Smooth muscle cell (in vitro differentiated cells): ENCODE measurements around the gene CHD1L. TPM values are rescaled to one million over a fixed set of nuclear protein-coding genes. Genes with fewer than 3 reads are reported as not detected.
"Not testable (repeated sequence)": the region's sequence is repeated elsewhere in the genome, so short reads cannot be mapped to it uniquely, and the experiment has no call there.

Experiments
- DNase-seq: peaks from one replicate; lab custom pipeline; 2025; ENCODE audit not compliant: unreplicated experiment; lab: John Stamatoyannopoulos, UW
- H2AFZ ChIP-seq: fragments of 200-600 bp; sonication (generic); 2 replicates; pipeline ENCODE4 v1.6.0; 2016; ENCODE audit warnings: antibody characterized with exemption, low read depth, mild to moderate bottlenecking
- H3F3A ChIP-seq: fragments of 200-600 bp; sonication (generic); 2 replicates; pipeline ENCODE4 v1.6.0; 2017; ENCODE audit warnings: antibody characterized with exemption, low read depth
- H3K27ac ChIP-seq: fragments of 200-600 bp; sonication (generic); 2 replicates; pipeline ENCODE4 v1.5.1; 2016; ENCODE audit warnings: low read depth, mild to moderate bottlenecking
- H3K27me3 ChIP-seq: fragments of 200-600 bp; sonication (generic); 2 replicates; pipeline ENCODE4 v1.6.1; 2016; ENCODE audit warnings: low read depth, mild to moderate bottlenecking
- H3K36me3 ChIP-seq: fragments of 200-600 bp; sonication (generic); 2 replicates; pipeline ENCODE4 v1.5.1; 2016; ENCODE audit warnings: low read depth
- H3K4me1 ChIP-seq: fragments of 200-600 bp; sonication (generic); 2 replicates; pipeline ENCODE4 v1.5.1; 2016; ENCODE audit warnings: low read depth
- H3K4me2 ChIP-seq: fragments of 200-600 bp; sonication (generic); 2 replicates; pipeline ENCODE4 v1.6.0; 2016; ENCODE audit warnings: mild to moderate bottlenecking
- H3K4me3 ChIP-seq: fragments of 200-600 bp; sonication (generic); 2 replicates; pipeline ENCODE4 v1.5.1; 2016; ENCODE audit warnings: mild to moderate bottlenecking
- H3K79me2 ChIP-seq: fragments of 200-600 bp; sonication (generic); 2 replicates; pipeline ENCODE4 v1.6.0; 2016; ENCODE audit warnings: low read depth, mild to moderate bottlenecking
- H3K9ac ChIP-seq: fragments of 200-600 bp; sonication (generic); 2 replicates; pipeline ENCODE4 v1.6.0; 2016; ENCODE audit warnings: low read depth
- H3K9me3 ChIP-seq: fragments of 200-600 bp; sonication (generic); replicated peaks from 2 replicates; pipeline ENCODE4 v1.5.1; 2016; ENCODE audit warnings: low read depth
- H4K20me1 ChIP-seq: fragments of 200-600 bp; sonication (generic); 2 replicates; pipeline ENCODE4 v1.6.0; 2016; ENCODE audit warnings: low read depth
- CTCF ChIP-seq: fragments of 200-600 bp; sonication (generic); IDR thresholded peaks from 2 replicates; pipeline ENCODE4 v1.5.1; 2017; ENCODE audit warnings: borderline replicate concordance, mild to moderate bottlenecking, antibody characterized with exemption; ENCODE audit not compliant: insufficient read depth, poor library complexity, severe bottlenecking
- whole genome bisulfite sequencing: methylation state at CpG from one replicate; pipeline ENCODE4 v1.1.7; 2016; ENCODE audit warnings: low lambda C conversion rate; 5-methylcytosine and 5-hydroxymethylcytosine counted together
- polyA plus RNA-seq: library from polyadenylated mRNA; unstranded; fragments of >200 nt; fragmentation: Nextera tagmentation; extraction: Ambion mirVana; gene quantifications from 2 replicates; pipeline ENCODE4 v1.2.1, GENCODE V29; 2016
- total RNA-seq: library from RNA; depleted of rRNA; stranded (reverse); fragments of >200 nt; gene quantifications from 2 replicates; pipeline ENCODE4 v1.2.3, GENCODE V29; 2014

Gene CHD1L
- 32.7 and 37.6 TPM in 2 replicates for total RNA-seq
- 25.0 and 27.1 TPM in 2 replicates for polyA plus RNA-seq

GRCh38 chr1:147242449-147243227 is at the start of gene CHD1L:
TSS of gene CHD1L (plus strand) at chr1:147242684. CDS start at chr1:147242704, 20 bp downstream.
- Histone ChIP-seq H3K4me3 (peak within 1 kb of the TSS; percentile 94), H3K27ac (peak within 1 kb of the TSS; percentile 73), H3K27me3 (no peaks in the 10 kb centered on the region), H3F3A (no peaks in the 10 kb centered on the region), H4K20me1 (peaks cover 32% of the 10 kb centered on the region), H3K4me1 (peaks cover 17% of the 10 kb centered on the region), H3K9me3 (no peaks in the 10 kb centered on the region), H3K4me2 (peak within 1 kb of the TSS; percentile 90), H3K79me2 (peaks cover 43% of the 10 kb centered on the region), H3K9ac (peak within 1 kb of the TSS; percentile 90), H2AFZ (peak within 1 kb of the TSS; percentile 97), H3K36me3 (no peaks in the 10 kb centered on the region)
- peak; percentile 79 for DNase-seq
- TF ChIP-seq CTCF = peak; percentile 86
- WGBS = under 1% methylated on average over 82 of the region's 82 CpGs

- not testable (repeated sequence) for H2AFZ ChIP-seq, H3K4me3 ChIP-seq, H3K79me2 ChIP-seq, H4K20me1 ChIP-seq, H3F3A ChIP-seq, H3K9ac ChIP-seq, H3K36me3 ChIP-seq, H3K27ac ChIP-seq, H3K4me2 ChIP-seq, H3K27me3 ChIP-seq, H3K9me3 ChIP-seq, DNase-seq, H3K4me1 ChIP-seq
- WGBS = 96% methylated on average over 3 of the region's 3 CpGs
Measured at GRCh38 chr1:147197324-147197723, 45.2 kb upstream of the CHD1L start.

GRCh38 chr1:147201276-147201675 is 41.2 kb upstream of the CHD1L start:
- no peak overlapping the region for H3K4me2 ChIP-seq
- H3K4me3 ChIP-seq = no peak overlapping the region
- H2AFZ ChIP-seq = no peak overlapping the region
- no peak overlapping the region for H3K9ac ChIP-seq
- no peaks in the 10 kb centered on the region for H3K27me3 ChIP-seq
- no peak overlapping the region for H3K27ac ChIP-seq
- TF ChIP-seq CTCF = no peak
- DNase-seq = no peak
- no peaks in the 10 kb centered on the region for H3K9me3 ChIP-seq
- 93% methylated on average over 4 of the region's 4 CpGs for WGBS
- H4K20me1 ChIP-seq = no peaks in the 10 kb centered on the region
- H3K36me3 ChIP-seq = no peaks in the 10 kb centered on the region
- H3K4me1 ChIP-seq = no peaks in the 10 kb centered on the region
- H3K79me2 ChIP-seq = no peaks in the 10 kb centered on the region
- H3F3A ChIP-seq = no peaks in the 10 kb centered on the region

- WGBS = 89% methylated on average over 1 of the region's 1 CpG
- Histone ChIP-seq H3K9ac (no peak overlapping the region), H3K79me2 (no peaks in the 10 kb centered on the region), H3K4me2 (no peak overlapping the region), H4K20me1 (no peaks in the 10 kb centered on the region), H3K4me1 (no peaks in the 10 kb centered on the region), H3F3A (no peaks in the 10 kb centered on the region), H3K4me3 (no peak overlapping the region), H2AFZ (no peak overlapping the region), H3K27ac (no peak overlapping the region), H3K27me3 (no peaks in the 10 kb centered on the region), H3K36me3 (no peaks in the 10 kb centered on the region), H3K9me3 (no peaks in the 10 kb centered on the region)
- no peak for DNase-seq
- no peak for TF ChIP-seq CTCF
Measured at GRCh38 chr1:147201786-147202185, 40.7 kb upstream of the CHD1L start.
